Germinal center (tissue), 1 donor: ENCODE measurements around the gene LRRC59.
A peak's percentile ranks its signal among the peaks of the same experiment; 100 is the strongest.

Experiments used
- DNase-seq: peaks from one replicate; pipeline ENCODE4 v3.0.0; 2012; ENCODE audit warnings: mixed read lengths, low spot score

The LRRC59 gene

DNA sequence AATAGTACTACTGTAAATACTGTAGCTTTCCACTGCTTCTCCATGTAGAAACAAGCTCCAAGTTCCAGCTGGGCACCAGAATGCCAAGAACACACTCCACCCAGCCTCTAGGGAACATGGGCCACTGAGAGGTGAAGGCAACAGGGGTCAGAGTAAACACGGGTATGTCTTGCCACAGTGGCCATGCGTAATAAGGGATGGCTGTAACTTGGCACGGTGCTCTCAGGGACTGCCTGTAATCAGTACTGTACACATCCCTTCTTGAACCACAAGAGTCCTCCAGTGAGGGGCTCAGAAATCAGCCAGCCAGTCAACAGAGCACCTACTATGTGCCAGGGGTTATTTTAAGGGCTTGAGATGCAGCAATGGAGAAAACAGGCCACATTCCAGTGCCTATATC, 10.8 kb downstream of the LRRC59 start:
- no peak for DNase-seq

DNA sequence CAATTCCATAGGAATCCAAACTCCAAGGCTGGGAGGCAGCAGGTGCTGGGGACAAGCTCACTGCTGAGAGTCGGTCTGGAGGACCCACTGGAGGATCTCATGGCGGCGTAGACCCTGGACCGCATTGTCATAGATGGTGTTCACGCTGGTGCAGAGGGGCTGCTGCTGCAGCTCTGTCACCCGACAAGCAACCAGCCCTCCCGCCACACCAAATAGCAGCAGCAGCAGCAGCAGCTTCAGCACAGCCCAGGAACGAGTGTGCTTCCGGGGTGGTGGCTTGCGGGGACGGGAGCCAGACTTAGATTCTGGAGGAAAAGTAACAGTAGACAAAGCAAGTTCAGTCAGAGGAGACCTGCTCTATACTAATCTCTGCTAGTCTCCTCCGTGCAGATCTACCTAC, 14.4 kb downstream of the LRRC59 start:
- no peak for DNase-seq

- DNase-seq, result no peak
These were observed 15.4 kb downstream of the LRRC59 start for GRCh38 chr17:50381920-50382319.

GRCh38 chr17:50381260-50381815, 16.0 kb downstream of the LRRC59 start:
- no peak for DNase-seq

GRCh38 chr17:50380369-50381259, 16.7 kb downstream of the LRRC59 start:
- DNase-seq, result no peak

GRCh38 chr17:50379351-50380132, 17.8 kb downstream of the LRRC59 start:
- no peak for DNase-seq

DNA sequence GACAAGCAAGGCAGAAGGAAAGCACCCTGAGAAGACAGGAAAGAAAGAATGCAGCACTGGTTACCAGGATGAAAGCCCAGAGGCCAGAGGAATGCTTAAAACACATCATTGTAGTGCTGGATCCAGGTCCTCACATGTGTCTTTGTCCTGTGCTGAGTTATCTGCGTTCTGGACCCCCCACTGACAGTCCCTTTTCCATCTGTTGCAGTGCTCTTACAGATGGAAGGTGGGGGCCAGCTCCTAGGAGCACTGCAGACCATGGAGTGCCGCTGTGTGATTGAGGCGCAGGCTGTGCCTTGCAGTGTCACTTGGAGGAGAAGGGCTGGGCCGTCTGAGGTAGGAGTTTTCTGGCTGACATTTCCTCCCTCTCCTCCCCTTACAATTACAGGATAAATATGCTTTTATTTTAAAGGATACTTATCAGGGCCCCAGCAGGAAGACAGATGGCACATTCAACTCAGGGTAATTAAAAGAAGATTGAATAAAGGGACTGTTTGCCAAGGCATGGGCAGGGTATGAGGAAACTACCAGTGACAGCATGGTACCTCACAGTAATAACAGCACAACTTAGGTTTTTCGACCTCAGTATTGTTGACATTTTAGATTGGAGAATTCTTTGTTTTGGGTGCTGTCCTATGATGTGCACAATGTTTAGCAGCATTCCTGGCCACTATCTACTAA, 21.3 kb downstream of the LRRC59 start:
- DNase-seq, result no peak

DNA sequence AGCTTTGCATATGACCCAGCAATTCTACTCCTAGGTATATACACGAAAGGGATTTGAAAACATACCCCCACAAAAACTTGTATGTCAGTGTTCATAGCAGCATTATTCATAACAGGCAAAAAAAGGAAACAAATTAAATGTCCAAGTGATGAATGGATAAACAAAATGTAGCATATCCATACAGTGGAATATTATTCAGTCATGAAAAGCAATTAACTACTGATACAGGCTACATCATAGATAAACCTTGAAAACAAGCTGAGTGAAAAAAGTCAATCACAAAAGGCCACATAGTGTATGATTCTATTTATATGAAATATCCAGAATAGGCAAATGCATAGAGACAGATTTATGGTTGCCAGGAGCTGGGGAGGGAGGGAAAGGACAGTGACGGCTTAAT, 23.6 kb downstream of the LRRC59 start:
- DNase-seq, result no peak

GRCh38 chr17:50372758-50373556, 24.4 kb downstream of the LRRC59 start, which contains the start of the genes EME1 and MRPL27:
Gene EME1, plus strand, starts transcription at chr17:50373229. Its CDS starts 1,980 bp downstream, at chr17:50375209.
Gene MRPL27, minus strand, starts transcription at chr17:50373184. Its CDS starts 14 bp downstream, at chr17:50373170.
- peak; percentile 89 for DNase-seq

DNA sequence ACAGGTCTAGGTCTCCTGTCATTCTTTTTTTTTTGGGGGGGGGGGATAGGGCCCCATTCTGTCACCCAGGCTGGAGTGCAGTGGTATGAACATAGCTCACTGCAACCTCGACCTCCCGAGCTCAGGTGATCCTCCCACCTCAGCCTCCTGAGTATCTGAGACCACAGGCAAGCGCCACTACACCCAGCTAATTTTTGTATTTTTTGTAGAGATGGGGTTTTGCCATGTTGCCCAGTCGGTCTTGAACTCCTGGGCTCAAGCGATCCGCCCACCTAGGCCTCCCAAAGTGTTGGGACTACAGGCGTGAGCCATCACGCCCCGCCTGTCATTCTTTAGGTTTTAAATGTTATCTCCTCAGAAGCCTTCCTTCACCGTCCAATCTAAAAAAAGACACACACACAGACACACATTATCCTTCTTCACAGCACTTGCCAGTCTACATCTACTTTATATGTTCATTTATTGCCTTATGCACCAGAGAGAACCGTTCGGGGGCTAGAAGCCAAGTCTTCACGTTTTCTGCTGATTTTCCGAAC, 25.0 kb downstream of the LRRC59 start:
- DNase-seq, result no peak

DNA sequence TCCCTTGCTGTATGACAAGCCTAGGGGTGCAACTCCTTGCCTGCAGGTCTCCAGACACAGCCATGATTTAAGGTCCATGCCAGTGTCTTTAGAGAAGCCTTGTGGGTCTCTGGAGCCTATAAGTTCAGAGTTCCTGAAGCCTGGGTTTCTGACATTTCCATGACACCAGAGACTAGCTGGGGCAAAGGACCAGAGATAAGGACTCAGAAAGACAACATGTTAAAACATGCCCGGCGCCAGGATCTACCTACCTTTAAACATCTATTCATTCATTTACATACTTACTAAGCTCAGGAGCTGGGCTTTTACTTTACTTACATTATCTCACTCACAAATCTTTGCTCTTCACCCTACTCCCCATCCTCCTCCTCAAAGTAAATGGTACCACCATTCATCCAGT, 25.8 kb downstream of the LRRC59 start:
- DNase-seq, result no peak

DNA sequence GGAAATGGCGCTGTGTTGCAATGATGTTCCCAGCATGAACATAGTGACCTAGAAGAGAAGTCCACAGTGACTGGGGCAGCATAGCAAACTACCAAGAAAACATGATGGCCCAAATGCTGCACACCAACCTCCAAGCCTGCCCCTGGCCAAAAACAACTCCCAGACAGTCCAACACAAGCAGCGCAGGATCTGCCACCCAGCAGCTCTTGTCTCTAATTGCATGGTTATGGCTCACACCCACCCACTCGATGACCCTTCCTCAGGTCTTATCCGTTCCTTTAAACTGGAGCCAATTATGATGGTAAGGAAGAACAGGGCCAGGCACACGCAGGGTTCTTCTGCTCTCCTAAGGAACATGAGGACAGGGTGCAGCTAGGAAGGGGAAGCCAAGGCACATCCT, 27.3 kb downstream of the LRRC59 start:
- no peak for DNase-seq

DNA sequence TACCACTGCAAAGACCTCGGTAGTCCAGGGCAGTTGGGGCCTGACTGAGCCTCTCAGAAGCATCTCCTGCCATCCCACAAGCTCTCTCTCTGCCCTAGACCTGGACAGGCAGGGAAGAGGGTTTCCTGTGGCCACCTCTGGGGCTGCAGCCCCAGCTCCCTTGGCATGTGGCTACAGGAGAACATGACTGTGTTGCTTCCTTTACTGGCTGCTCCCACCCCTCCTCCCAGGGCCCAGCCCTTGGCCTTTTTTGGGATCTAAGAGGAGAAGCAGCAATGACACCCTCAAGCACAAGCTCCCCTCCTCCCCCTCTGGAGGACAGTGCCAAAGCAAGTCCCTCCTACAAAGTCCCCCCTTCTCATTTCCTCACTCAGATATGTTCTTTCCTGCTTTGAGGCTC, 29.9 kb downstream of the LRRC59 start:
- no peak for DNase-seq

GRCh38 chr17:50365649-50366393, 31.5 kb downstream of the LRRC59 start:
- DNase-seq, result no peak

DNA sequence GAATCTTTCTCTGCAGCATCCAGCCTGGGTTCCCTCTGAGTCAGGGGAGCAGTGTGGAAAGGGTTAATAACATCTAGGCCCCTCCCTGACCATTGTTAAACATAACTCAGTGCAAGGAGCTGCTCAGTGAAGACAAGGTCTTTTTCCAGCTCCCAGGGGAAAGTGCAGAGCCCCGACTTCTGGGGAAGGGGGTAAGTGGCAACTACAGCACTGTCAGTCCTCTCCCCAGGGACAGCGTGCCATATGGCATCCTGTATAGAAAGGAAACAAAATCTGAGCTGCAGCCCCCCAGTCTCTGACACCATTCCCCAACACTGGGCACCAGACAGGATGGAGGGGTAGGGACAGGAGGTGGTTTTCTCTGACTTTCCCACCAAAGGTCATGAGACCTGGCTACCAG, 32.2 kb downstream of the LRRC59 start:
- DNase-seq, result no peak

GRCh38 chr17:50364715-50365114, 32.6 kb downstream of the LRRC59 start:
- DNase-seq, result no peak

GRCh38 chr17:50364061-50364458, 33.3 kb downstream of the LRRC59 start:
- DNase-seq, result no peak

- DNase-seq, result no peak
These were observed 33.9 kb downstream of the LRRC59 start for GRCh38 chr17:50363217-50364060.

- DNase-seq, result no peak
These were observed 34.7 kb downstream of the LRRC59 start for GRCh38 chr17:50362661-50363060.
